ENCODE measurements around the gene LYPD6B. TPM values are rescaled to one million over a fixed set of nuclear protein-coding genes. Genes with fewer than 3 reads are reported as not detected.

Gene LYPD6B
- total RNA-seq, 1 experiment from 2014 or later: not detected

DNA sequence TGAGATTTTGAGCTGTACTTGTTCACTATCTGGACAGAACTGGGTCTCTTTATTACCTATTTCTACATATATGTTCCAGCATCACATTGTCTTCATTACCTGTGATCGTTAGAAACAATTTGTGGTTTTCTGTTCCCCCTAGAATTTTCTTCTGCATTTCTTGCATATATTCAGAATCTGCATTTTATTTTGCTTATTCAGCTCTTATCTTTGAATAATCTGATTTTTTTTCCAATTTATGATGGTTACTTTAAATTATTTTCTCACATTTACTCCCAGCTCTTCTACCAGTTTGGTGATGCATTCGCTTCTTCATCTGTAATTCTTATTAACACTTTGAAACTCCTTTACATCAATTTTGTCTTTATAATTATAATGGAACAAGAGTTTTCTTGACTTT is 55.1 kb downstream of the LYPD6B start:
- Histone ChIP-seq H3K27ac (peak overlapping the region; percentile 55), H3K36me3 (no peaks in the 10 kb centered on the region), H3K27me3 (no peaks in the 10 kb centered on the region), H3K9me3 (replicated peaks) (no peaks in the 10 kb centered on the region), H3K4me3 (no peak overlapping the region), H3K4me1 (peaks cover 37% of the 10 kb centered on the region)
- DNase-seq: no peak

DNA sequence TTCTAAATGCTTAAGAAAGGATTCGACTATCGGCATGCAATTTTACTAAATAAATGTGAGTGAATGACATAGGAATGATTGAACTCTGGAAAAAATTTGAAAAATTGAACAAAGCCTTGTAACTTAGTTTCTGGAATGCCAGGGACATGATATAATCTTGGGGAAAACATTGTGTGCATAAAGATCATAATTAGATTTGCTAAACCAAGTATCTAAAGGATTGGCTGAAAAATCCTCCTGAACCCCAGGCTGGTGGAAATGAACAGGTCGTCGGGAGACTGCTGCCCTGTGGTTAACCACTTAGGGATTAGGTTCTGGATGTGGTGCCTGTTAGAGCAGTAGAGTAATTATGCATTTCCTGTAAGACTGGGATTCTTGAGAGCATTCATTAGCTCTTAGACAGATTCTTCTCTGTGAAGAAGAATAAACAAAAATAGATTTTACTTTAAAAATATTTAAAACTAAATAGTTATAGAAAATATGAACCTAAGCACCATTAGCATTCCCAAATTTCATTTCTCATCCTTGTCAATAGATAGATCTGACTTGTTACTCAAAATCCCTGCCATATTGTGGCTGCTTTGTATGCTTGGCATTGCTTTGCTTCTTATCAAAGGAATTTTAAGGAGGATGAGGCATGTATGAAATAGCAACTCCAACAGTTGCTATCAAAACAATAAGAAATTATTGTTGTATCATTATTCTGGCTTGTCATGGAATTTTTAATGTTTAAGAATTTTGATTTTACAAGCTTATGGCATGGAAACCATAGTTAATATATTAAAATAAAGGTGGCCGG is 55.9 kb downstream of the LYPD6B start:
- Histone ChIP-seq H3K4me1 (peaks cover 44% of the 10 kb centered on the region), H3K4me3 (no peak overlapping the region), H3K27me3 (no peaks in the 10 kb centered on the region), H3K27ac (peak overlapping the region; percentile 55), H3K9me3 (replicated peaks) (no peaks in the 10 kb centered on the region), H3K36me3 (no peaks in the 10 kb centered on the region)
- peak; percentile 83 to 86 for DNase-seq

DNA sequence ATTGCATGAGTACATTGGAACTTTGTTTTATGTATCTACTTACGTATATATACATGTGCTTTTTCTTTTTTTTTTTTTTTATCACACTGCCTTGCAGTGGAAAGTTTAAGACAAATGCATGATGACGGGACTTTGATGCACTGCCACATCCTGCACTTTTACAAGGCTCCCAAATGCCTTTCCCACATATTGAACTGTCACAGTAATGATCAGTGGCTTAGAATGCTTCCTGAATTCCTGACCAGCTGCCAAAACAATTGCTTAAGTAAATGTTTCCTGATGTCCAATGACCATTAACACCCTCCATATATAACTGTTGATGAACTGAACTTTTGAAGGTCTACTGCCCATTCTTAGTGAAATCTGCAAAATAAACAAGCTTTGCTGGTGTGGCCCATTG is 60.2 kb downstream of the LYPD6B start:
- H3K4me3 ChIP-seq: no peak overlapping the region
- H3K27ac ChIP-seq: no peak overlapping the region
- H3K36me3 ChIP-seq: no peaks in the 10 kb centered on the region
- peak; percentile 10 to 59 for DNase-seq
- no peaks in the 10 kb centered on the region for H3K9me3 ChIP-seq (replicated peaks)
- H3K27me3 ChIP-seq: no peaks in the 10 kb centered on the region
- H3K4me1 ChIP-seq: peaks cover 57% of the 10 kb centered on the region

DNA sequence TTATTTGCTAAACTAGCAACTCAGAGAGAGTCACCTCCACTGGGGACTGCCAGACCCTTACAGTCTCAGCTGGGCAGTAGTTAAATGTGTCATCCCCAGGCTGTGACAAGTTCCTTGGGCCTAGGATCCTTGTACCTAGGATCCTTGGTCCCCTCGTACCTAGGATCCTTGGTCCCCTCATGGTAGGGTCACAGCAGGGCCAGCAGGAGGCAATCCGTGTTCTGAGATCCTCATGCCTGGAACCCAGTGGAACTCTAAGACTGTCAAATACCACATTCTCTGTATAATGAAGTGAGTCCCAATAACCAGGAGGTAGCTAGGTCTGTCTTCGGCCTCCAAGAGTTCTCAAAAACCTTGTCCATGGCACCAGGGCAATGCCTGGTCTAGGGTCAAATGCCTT is 60.8 kb downstream of the LYPD6B start:
- Histone ChIP-seq H3K4me1 (peaks cover 51% of the 10 kb centered on the region), H3K4me3 (no peak overlapping the region), H3K9me3 (replicated peaks) (no peaks in the 10 kb centered on the region), H3K27ac (no peak overlapping the region), H3K36me3 (no peaks in the 10 kb centered on the region), H3K27me3 (no peaks in the 10 kb centered on the region)
- no peak for DNase-seq

DNA sequence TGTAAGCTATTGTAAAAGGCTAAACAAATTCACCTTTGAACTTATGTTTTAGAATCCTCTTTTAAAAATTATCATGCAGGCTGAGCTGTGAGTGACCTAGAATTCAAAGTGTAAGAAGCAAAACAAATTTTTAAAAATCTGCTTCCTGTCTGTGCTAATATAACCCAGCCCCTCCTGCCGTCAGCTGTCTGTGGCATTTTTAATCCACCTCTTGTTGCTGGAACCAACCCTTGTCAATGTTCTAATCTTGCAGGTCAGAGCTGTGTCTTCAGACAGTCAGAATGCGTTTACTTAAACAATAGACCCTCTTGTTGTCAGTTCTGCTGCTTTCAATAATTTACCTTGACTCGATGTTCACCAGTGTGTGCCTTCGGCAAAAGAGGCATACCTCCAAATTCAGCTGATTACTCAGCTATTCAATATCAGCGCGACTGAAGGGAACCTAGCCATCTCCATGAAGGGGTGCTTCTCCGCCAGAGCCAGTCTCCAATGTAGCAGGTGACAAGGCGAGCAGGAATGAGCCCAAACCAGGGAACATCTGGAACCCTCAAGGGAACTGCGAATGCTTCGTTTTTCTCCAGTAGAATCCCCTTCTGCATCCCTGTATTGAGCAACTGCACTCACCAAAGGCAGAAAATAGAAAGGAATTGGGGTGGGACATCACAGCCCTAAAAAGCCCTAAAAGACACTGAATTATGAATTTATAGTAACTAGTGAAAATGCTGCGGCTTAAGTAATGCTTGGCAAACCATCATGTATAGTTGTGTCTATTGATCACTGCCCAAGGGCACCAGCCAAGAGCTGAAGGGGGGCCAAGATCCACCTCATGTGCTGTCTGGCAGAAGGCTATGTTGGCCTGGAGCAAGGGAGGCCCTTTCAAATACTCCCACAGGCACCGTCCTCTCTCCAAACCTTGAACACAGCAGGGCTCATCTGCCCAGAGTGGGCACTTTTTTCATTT is 62.5 kb downstream of the LYPD6B start:
- H3K9me3 ChIP-seq (replicated peaks): peaks cover 4% of the 10 kb centered on the region; the same call in 1 of the 2 replicates
- no peaks in the 10 kb centered on the region for H3K27me3 ChIP-seq
- no peaks in the 10 kb centered on the region for H3K36me3 ChIP-seq
- peak overlapping the region; percentile 26 for H3K4me3 ChIP-seq
- peaks cover 34% of the 10 kb centered on the region for H3K4me1 ChIP-seq
- peak; percentile 57 to 72 for DNase-seq
- peak overlapping the region; percentile 50 for H3K27ac ChIP-seq

DNA sequence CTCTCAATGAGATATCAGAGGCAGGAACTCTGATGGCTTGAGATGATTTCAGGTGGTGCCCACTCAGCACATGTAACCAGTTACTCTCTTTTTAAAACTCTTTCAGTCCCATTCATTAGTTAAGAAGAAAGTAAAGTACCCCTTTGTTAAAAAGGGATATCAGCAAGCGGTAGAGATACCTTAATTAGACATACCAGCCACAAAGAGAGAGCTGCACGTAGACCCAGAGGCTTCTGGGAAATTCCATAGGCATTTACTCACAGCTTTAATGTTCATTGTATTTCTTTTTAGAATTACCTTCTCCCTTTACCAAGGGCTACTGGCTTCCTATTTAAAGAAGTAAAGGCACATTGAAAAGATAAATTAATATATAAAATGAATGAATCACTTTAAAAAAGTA is 63.3 kb downstream of the LYPD6B start:
- H3K27ac ChIP-seq: peak overlapping the region; percentile 50
- H3K9me3 ChIP-seq (replicated peaks): peaks cover 4% of the 10 kb centered on the region; the same call in 1 of the 2 replicates
- H3K4me3 ChIP-seq: no peak overlapping the region
- no peak for DNase-seq
- peaks cover 33% of the 10 kb centered on the region for H3K4me1 ChIP-seq
- H3K36me3 ChIP-seq: no peaks in the 10 kb centered on the region; the same call in 1 of the 2 replicates
- no peaks in the 10 kb centered on the region for H3K27me3 ChIP-seq

DNA sequence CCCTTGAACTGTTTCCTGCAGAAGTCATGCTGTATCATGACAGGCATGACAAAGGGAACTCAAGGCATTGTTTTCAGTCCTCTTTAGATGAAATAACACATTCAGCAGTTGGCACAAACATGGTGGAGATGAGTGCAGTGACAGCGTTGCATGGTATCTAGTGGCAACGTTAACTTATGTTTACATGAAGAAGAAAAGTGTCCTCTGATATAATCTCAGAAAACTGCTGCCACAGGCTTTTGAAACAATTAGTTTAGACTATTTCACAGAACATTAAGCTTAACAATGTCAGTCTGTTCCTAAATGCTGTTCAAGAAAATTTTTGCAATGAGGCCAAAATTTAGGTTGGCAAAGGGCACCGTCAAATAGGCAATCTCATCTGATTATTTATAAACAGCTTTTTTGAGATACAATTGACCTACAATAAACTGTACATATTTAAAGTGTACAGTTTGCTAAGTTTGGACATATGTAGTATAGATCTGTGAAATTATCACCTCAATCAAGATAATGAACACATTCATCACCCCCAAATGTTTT is 64.7 kb downstream of the LYPD6B start:
- DNase-seq: no peak
- peaks cover 33% of the 10 kb centered on the region for H3K4me1 ChIP-seq
- H3K4me3 ChIP-seq: no peak overlapping the region
- H3K27me3 ChIP-seq: no peaks in the 10 kb centered on the region
- no peak overlapping the region for H3K27ac ChIP-seq
- H3K36me3 ChIP-seq: no peaks in the 10 kb centered on the region; the same call in 1 of the 2 replicates
- H3K9me3 ChIP-seq (replicated peaks): peaks cover 4% of the 10 kb centered on the region; the same call in 1 of the 2 replicates

DNA sequence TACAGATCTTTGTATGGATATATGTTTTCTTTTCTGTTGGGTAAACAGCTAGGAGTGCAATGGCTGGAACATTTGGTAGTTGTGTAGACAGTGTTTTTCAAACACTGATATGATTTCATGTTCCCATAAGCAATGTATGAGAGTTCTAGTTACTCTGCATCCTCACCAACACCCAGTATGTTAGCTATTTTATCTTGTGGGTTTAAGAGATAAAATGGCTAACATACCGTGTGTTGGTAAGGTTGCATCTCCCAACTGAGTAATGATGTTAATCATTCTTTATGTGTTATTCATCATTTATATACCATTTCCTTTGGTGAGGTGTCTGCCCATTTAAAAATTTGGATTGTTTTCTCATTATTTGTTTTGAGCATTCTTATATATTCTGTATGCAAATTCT is 65.7 kb downstream of the LYPD6B start:
- peaks cover 4% of the 10 kb centered on the region; the same call in 1 of the 2 replicates for H3K9me3 ChIP-seq (replicated peaks)
- H3K27ac ChIP-seq: no peak overlapping the region
- H3K36me3 ChIP-seq: no peaks in the 10 kb centered on the region; the same call in 1 of the 2 replicates
- peaks cover 27% of the 10 kb centered on the region for H3K4me1 ChIP-seq
- H3K27me3 ChIP-seq: no peaks in the 10 kb centered on the region
- H3K4me3 ChIP-seq: no peak overlapping the region
- no peak for DNase-seq

DNA sequence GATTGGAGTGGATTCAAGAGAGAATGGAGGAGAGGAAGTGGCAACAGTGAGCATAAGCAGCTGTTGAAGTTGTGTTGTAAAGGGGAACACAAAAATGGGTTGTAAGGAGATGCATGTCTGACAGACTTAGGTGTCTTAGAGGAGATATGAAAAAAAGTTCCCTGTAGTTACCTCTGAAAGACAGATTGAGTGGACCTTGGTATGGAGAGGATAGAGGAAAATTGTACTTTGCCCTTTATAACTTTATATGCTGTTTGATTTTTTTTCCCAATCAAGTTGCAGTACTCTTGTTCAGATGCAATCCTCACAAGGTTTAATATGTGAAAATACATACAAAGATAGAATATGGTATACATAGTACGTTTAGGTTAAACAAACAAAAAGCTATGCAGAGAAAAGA is 73.6 kb downstream of the LYPD6B start:
- Histone ChIP-seq H3K36me3 (no peaks in the 10 kb centered on the region), H3K27me3 (no peaks in the 10 kb centered on the region), H3K27ac (no peak overlapping the region), H3K9me3 (replicated peaks) (no peaks in the 10 kb centered on the region), H3K4me1 (no peaks in the 10 kb centered on the region), H3K4me3 (no peak overlapping the region)
- DNase-seq: no peak

DNA sequence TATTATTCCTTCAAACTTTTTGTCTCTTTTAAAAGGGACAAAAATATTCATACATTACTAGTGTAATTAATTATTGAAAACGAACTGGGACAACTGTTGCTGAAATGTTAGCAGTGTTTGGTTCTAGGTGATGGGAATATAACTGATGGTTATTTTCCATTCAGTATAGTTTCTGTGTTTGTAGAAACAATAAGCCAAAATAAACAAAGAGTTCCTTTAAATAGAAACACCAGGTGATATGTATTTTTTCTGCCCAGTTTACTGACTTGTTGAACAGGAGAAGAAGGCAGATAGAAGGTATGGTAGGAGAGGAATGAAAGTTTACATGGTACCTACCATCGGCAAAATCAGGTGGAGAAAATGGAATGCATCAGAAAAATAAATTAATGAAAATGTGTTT is 74.2 kb downstream of the LYPD6B start:
- Histone ChIP-seq H3K27me3 (no peaks in the 10 kb centered on the region), H3K4me1 (no peaks in the 10 kb centered on the region), H3K27ac (no peak overlapping the region), H3K4me3 (no peak overlapping the region), H3K9me3 (replicated peaks) (no peaks in the 10 kb centered on the region), H3K36me3 (no peaks in the 10 kb centered on the region)
- no peak for DNase-seq

DNA sequence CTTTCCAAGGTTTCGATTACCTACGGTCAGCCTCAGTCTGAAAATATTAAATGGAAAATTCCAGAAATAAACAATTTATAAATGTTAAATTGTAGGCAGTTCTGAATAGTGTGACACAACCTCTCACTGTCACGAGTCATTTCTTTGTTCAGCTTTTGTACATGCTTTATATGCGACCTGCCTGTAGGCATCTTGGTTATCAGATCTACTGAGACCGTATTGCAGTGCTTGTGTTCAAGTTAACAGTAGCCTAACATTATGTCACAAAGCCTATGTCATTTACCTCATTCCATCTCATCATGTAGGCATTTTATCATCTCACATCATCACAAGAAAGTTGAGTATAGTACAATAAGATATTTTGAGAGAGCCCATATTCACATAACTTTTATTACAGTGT is 77.3 kb downstream of the LYPD6B start:
- Histone ChIP-seq H3K27me3 (no peaks in the 10 kb centered on the region), H3K4me3 (no peak overlapping the region), H3K4me1 (no peaks in the 10 kb centered on the region), H3K9me3 (replicated peaks) (no peaks in the 10 kb centered on the region), H3K27ac (no peak overlapping the region), H3K36me3 (no peaks in the 10 kb centered on the region)
- no peak for DNase-seq

DNA sequence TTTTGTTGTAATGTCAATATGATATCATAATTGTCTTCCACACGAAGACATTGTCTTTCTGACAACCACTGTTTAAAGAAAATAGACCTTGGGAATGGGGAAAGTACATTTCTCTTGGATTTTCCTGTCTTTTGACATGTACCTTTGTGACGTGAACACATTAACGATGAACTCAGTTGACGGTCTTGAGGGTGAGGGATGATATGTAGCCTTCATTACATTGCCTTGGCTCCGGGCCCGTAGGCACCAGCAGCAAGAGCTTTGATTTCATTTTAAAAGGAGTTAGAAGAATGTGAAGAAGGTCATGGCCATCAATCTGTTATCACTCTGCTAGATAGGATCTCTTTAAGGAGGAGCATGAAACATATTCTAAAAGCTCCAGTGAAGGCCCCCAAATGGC is 80.9 kb downstream of the LYPD6B start:
- DNase-seq: no peak
- Histone ChIP-seq H3K36me3 (no peaks in the 10 kb centered on the region), H3K9me3 (replicated peaks) (no peaks in the 10 kb centered on the region), H3K27ac (no peak overlapping the region), H3K4me3 (no peak overlapping the region), H3K27me3 (no peaks in the 10 kb centered on the region), H3K4me1 (no peaks in the 10 kb centered on the region)

DNA sequence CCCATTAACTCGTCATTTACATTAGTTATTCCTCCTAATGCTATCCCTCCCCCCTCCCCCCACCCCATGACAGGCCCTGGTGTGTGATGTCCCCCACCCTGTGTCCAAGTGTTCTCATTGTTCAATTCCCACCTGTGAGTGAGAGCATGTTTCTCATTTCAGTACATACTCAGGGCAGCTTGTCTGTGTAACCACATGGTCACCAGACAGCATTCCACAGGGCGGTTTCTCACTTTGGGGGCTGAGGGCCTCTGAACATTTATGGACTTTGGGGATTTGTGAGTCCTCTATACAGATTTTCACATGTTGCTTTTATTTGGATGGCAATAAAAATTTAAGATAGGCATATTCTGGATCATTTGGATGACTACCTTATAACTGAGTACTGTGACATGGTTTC is 84.0 kb downstream of the LYPD6B start:
- Histone ChIP-seq H3K27me3 (no peaks in the 10 kb centered on the region), H3K4me3 (no peak overlapping the region), H3K9me3 (replicated peaks) (no peaks in the 10 kb centered on the region), H3K27ac (no peak overlapping the region), H3K4me1 (peaks cover 6% of the 10 kb centered on the region), H3K36me3 (no peaks in the 10 kb centered on the region)
- peak in 1 of 2 experiments; percentile 21 for DNase-seq

DNA sequence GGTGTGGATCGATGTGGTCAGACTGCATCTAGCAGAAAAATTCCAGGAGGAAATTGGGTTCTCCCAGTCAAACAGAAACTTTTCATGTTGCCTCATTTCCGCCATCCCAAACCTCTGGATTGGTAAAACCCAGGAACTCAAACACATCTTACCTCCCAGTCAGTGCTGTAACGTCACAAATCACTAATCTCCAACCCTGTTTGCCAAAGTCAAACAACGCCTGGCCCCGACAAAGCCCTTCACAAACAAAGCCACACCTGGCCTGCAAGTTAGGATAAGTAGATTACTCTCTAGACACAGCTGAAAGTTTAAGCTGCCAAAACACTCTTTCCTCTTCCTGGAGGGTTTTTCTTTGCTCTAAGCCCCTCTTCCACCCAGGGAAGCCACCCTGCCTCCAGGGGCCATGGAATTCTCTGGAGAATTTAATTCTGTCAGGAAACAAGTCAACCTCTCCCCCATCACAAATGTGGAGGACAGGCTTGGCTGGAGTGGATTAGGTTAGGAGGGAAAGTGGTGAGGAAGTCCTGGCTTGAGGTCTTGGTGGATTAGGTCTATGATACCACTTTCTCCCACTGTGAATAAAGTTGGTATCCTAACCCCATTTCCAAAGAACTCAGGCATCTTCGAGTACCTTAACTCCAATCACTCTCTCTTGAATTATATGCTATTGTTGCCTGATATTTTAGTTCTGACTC is 86.7 kb downstream of the LYPD6B start:
- no peak overlapping the region for H3K4me3 ChIP-seq
- H3K9me3 ChIP-seq (replicated peaks): no peaks in the 10 kb centered on the region
- H3K27ac ChIP-seq: no peak overlapping the region
- H3K27me3 ChIP-seq: no peaks in the 10 kb centered on the region
- DNase-seq: peak in 1 of 2 experiments; percentile 21
- no peaks in the 10 kb centered on the region for H3K36me3 ChIP-seq
- peaks cover 18% of the 10 kb centered on the region for H3K4me1 ChIP-seq
